ENCODE measurements around the gene COL5A1. TPM values are rescaled to one million over a fixed set of nuclear protein-coding genes. Genes with fewer than 3 reads are reported as not detected.

COL5A1 gene
- total RNA-seq (2014; rRNA removed) = 10.6 and 15.4 TPM in 2 replicates
- Bru-seq, nascent RNA = percentile 42 among the genes with signal in this experiment
- percentile 44 among the genes with signal in this experiment for BruChase-seq, experiment 1, labeled RNA remaining after a 6-hour chase
- BruChase-seq, experiment 2, labeled RNA remaining after a 2-hour chase = percentile 42 among the genes with signal in this experiment
- long read RNA-seq, partial matches to known transcripts = 24 of 34 reads
- long read RNA-seq, other reads (novel, unspliced or antisense) = 10 of 34 reads

DNA sequence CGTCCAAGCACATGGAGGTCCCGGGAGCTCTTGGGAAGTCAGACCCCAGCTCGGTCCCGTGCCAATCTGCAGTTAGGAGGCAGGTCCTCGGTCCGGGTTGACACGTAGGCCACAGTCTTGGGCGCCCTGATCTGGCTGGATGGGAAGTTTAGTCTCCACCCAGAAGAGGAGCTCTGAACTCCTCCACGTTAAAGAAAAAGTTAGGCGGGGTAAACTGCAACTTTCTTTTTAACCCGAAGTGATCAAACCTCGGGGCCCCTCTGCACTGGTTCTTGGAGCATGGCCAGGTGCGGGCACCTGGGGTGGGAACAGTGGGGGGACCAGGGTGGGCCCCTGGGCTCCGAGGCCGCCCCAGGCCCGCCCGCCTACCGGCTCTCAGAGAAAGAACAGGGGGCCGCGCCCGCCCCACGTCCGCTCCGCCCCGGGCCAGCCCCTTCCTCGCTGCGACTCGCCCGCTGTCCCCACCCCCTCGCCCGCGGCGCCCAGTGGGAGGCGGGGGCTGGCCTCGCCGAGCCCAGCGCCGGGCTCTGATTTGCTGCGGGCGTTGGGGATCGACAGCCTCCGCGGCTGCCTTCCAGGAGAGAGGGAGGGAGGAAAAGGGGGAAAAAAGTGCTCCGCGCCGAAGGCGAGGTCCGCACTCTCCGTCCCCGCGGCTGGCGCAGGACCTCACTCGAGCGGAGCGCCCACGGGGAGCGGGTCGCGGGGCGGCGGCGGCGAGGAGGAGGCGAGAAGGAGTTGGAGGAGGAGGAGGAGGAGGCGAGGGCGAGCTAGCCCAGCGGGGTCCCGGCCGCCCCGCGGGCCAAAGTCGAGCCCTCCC lies at the start of gene COL5A1:
COL5A1 (plus strand) TSS at position 631 of the 817 bp plus-strand sequence. CDS start 385 bp downstream, outside the sequence.
- peaks cover 18% of the 10 kb centered on the region for H3K4me1 ChIP-seq (ENCODE audit: insufficient read depth, low read length)
- peak within 1 kb of the TSS; percentile 81 for H3K4me2 ChIP-seq (ENCODE audit: low read length)
- no peaks in the 10 kb centered on the region for H3K9me3 ChIP-seq (ENCODE audit: low read length)
- peaks cover 14% of the 10 kb centered on the region for H3K79me2 ChIP-seq (ENCODE audit: low read length)
- no peaks in the 10 kb centered on the region for H3F3A ChIP-seq (ENCODE audit: low read length, unreplicated experiment)
- H3K27ac ChIP-seq (ENCODE audit: low read length) = no peak within 1 kb of the TSS
- no peaks in the 10 kb centered on the region for H3K36me3 ChIP-seq (ENCODE audit: low read depth, low read length)
- no peaks in the 10 kb centered on the region for H4K20me1 ChIP-seq (ENCODE audit: low read length)
- intact Hi-C loops (cut with micrococcal nuclease) = loop anchor here (5.0 kb wide), 1 partner anchor 194 kb away; no protein-coding TSS in a partner anchor
- ChIA-PET POLR2A (ENCODE audit: unreplicated experiment) (no interaction called here), CTCF (no interaction called here)
- peak within 1 kb of the TSS; percentile 75; the same call in 1 of the 2 replicates for H2AFZ ChIP-seq (ENCODE audit: low read length)
- no peaks in the 10 kb centered on the region for H3K27me3 ChIP-seq (ENCODE audit: low read length)
- TF ChIP-seq EZH2phosphoT487 (IDR thresholded peaks at IDR 0.05; ENCODE audit: borderline replicate concordance, low read length) = no peak
- TF ChIP-seq EZH2 (IDR thresholded peaks at IDR 0.05; ENCODE audit: low read length, unreplicated experiment) = no peak
- TF ChIP-seq, protein P1, sequence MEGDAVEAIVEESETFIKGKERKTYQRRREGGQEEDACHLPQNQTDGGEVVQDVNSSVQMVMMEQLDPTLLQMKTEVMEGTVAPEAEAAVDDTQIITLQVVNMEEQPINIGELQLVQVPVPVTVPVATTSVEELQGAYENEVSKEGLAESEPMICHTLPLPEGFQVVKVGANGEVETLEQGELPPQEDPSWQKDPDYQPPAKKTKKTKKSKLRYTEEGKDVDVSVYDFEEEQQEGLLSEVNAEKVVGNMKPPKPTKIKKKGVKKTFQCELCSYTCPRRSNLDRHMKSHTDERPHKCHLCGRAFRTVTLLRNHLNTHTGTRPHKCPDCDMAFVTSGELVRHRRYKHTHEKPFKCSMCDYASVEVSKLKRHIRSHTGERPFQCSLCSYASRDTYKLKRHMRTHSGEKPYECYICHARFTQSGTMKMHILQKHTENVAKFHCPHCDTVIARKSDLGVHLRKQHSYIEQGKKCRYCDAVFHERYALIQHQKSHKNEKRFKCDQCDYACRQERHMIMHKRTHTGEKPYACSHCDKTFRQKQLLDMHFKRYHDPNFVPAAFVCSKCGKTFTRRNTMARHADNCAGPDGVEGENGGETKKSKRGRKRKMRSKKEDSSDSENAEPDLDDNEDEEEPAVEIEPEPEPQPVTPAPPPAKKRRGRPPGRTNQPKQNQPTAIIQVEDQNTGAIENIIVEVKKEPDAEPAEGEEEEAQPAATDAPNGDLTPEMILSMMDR (conservative IDR thresholded peaks at IDR 0.05; ENCODE audit: low read depth, low read length) = no peak
- ATAC-seq (peak; percentile 73), DNase-seq (peak; percentile 81)
- H3K9ac ChIP-seq (ENCODE audit: low read length) = no peak within 1 kb of the TSS; the same call in 1 of the 2 replicates
- TSS peak; percentile 40 for BruUV-seq (replicated peaks)
- no peaks in the 10 kb centered on the region for H3K9me2 ChIP-seq (replicated peaks; ENCODE audit: low read length)
- H3K4me3 ChIP-seq (ENCODE audit: low read length) = peak within 1 kb of the TSS; percentile 69

DNA sequence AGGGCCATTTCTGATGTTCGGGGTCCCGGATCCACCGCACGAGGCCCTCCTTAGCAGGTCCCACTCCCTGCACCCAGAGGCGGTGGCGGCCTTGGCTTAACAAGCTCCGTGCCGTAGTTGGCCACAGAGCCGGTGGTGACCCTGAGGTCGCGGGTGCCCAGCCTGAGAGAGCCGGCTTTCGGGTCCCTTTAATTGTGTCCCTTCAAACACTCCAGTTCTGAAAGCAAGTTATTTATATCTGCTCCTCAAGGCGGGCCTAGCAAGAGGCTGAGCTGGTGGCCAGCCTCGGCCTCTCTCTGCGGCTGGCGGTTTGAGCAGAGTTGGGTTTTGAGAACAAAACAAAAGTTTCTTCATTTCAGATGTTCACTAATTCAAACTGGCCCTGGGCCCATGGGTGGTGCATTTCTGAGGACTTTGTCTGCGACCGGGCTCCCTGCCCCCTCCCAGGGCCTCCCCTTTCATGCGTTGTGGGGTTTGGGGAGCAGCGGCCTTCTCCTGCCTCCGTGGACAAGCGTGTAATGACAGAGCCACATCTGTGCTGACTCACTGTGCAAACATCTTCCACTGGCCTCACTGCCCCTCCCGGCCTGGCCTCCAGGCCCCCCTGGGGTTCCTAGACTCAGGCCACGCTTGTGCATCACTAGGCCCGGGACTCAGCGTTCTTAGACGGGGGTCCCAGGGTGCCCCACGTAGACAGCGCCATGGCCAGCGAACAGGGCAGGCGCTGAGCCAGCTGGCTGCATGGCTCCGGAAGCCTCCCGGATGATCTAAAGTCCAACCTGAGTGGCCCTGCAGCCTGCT lies 49.4 kb upstream of the COL5A1 start:
- no peaks in the 10 kb centered on the region for H3K79me2 ChIP-seq (ENCODE audit: low read length)
- peak; percentile 55 for ATAC-seq

More for the DNA sequence above, 49.4 kb upstream of the COL5A1 start:
- no peak for TF ChIP-seq EZH2phosphoT487 (IDR thresholded peaks at IDR 0.05; ENCODE audit: borderline replicate concordance, low read length)
- TF ChIP-seq EZH2 (IDR thresholded peaks at IDR 0.05; ENCODE audit: low read length, unreplicated experiment) = no peak
- TF ChIP-seq, protein P1 (conservative IDR thresholded peaks at IDR 0.05; ENCODE audit: low read depth, low read length) = no peak
- Histone ChIP-seq H3K36me3 (ENCODE audit: low read depth, low read length) (no peaks in the 10 kb centered on the region), H3K4me1 (ENCODE audit: insufficient read depth, low read length) (no peaks in the 10 kb centered on the region), H3K4me3 (ENCODE audit: low read length) (no peak overlapping the region), H3K27me3 (ENCODE audit: low read length) (no peaks in the 10 kb centered on the region), H3K9ac (ENCODE audit: low read length) (no peak overlapping the region), H3K27ac (ENCODE audit: low read length) (no peak overlapping the region), H2AFZ (ENCODE audit: low read length) (no peak overlapping the region), H4K20me1 (ENCODE audit: low read length) (no peaks in the 10 kb centered on the region), H3K9me3 (ENCODE audit: low read length) (no peaks in the 10 kb centered on the region), H3K9me2 (replicated peaks; ENCODE audit: low read length) (no peaks in the 10 kb centered on the region), H3K4me2 (ENCODE audit: low read length) (no peak overlapping the region), H3F3A (ENCODE audit: low read length, unreplicated experiment) (no peaks in the 10 kb centered on the region)
- CTCF ChIA-PET = no interaction called here
- DNase-seq = no peak
- intact Hi-C loops (cut with micrococcal nuclease) = no loop called here
- no TSS peak for BruUV-seq (replicated peaks)
- POLR2A ChIA-PET (ENCODE audit: unreplicated experiment) = no interaction called here
